ENCODE results near the gene UBE2H.

DNA sequence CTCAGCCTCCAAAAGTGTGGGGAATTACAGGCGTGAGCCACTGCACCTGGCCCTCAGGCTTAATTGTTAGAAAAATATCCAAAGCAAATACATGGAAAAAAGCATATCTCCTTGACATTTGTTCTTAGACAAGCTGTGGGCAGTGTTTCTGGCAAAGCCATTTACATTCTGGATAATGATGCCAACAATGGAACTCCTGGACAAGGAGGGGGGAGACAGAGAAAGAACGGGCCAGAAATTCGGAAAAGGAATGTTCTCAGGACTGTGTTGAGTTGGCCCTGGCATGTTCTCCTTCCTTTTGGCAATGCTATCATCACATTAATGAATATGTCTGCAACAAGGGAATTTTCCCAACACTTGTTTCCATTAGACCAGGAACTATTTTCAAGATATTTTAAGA, 88.7 kb downstream of the UBE2H start:
- TF ChIP-seq, protein P1, sequence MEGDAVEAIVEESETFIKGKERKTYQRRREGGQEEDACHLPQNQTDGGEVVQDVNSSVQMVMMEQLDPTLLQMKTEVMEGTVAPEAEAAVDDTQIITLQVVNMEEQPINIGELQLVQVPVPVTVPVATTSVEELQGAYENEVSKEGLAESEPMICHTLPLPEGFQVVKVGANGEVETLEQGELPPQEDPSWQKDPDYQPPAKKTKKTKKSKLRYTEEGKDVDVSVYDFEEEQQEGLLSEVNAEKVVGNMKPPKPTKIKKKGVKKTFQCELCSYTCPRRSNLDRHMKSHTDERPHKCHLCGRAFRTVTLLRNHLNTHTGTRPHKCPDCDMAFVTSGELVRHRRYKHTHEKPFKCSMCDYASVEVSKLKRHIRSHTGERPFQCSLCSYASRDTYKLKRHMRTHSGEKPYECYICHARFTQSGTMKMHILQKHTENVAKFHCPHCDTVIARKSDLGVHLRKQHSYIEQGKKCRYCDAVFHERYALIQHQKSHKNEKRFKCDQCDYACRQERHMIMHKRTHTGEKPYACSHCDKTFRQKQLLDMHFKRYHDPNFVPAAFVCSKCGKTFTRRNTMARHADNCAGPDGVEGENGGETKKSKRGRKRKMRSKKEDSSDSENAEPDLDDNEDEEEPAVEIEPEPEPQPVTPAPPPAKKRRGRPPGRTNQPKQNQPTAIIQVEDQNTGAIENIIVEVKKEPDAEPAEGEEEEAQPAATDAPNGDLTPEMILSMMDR (IDR thresholded peaks at IDR 0.05): no peak
- TF ChIP-seq EZH2 (IDR thresholded peaks at IDR 0.05; ENCODE audit: borderline replicate concordance, insufficient read depth, low read depth, low read length, poor library complexity, severe bottlenecking): no peak
